OCI-LY1 (cell line): Measurements from ENCODE around the gene ACKR3.

ENCODE experiments used
- H2AFZ ChIP-seq: fragments of 200-600 bp; sonication (generic), shearing (Covaris generic); 2 replicates; pipeline ENCODE4 v1.6.0; 2014; ENCODE audit warnings: antibody characterized with exemption, mild to moderate bottlenecking, low read length
- H3F3A ChIP-seq: fragments of 200-600 bp; sonication (generic), shearing (Covaris generic); 2 replicates; pipeline ENCODE4 v1.6.0; 2014; ENCODE audit warnings: mild to moderate bottlenecking, antibody characterized with exemption, low read length, moderate library complexity; ENCODE audit not compliant: insufficient read depth
- H3K27ac ChIP-seq: fragments of 200-600 bp; sonication (generic); 2 replicates; pipeline ENCODE4 v1.5.1; 2014; ENCODE audit warnings: low read length, mixed run types, mild to moderate bottlenecking, low read depth; ENCODE audit not compliant: poor library complexity, severe bottlenecking
- H3K27me3 ChIP-seq: fragments of 200-600 bp; sonication (generic); 2 replicates; pipeline ENCODE4 v1.6.0; 2014; ENCODE audit warnings: antibody characterized with exemption, mild to moderate bottlenecking, low read length, moderate library complexity; ENCODE audit not compliant: insufficient read depth
- H3K36me3 ChIP-seq: fragments of 200-600 bp; sonication (generic); 2 replicates; pipeline ENCODE4 v1.6.1; 2014; ENCODE audit warnings: mild to moderate bottlenecking, antibody characterized with exemption, low read length, moderate library complexity, mixed read lengths; ENCODE audit not compliant: insufficient read depth
- H3K4me1 ChIP-seq: fragments of 200-600 bp; sonication (generic); 2 replicates; pipeline ENCODE4 v1.5.1; 2014; ENCODE audit warnings: mild to moderate bottlenecking, low read length, moderate library complexity; ENCODE audit not compliant: insufficient read depth, severe bottlenecking
- H3K4me2 ChIP-seq: fragments of 200-600 bp; sonication (generic), shearing (Covaris generic); 2 replicates; pipeline ENCODE4 v1.6.1; 2014; ENCODE audit warnings: low read length
- H3K4me3 ChIP-seq: fragments of 200-600 bp; sonication (generic); 2 replicates; pipeline ENCODE4 v1.5.1; 2014; ENCODE audit warnings: low read length, low read depth, mild to moderate bottlenecking, mixed read lengths; ENCODE audit not compliant: poor library complexity, severe bottlenecking
- H3K79me2 ChIP-seq: fragments of 200-600 bp; shearing (Covaris generic); 2 replicates; pipeline ENCODE4 v1.6.1; 2016; ENCODE audit warnings: mixed run types, low read length, mixed read lengths; ENCODE audit not compliant: insufficient read depth
- H3K9ac ChIP-seq: fragments of 200-600 bp; sonication (generic), shearing (Covaris generic); 2 replicates; pipeline ENCODE4 v1.6.1; 2014; ENCODE audit warnings: mild to moderate bottlenecking, low read length, mixed read lengths
- H3K9me2 ChIP-seq: fragments of 200-600 bp; sonication (generic), shearing (Covaris generic); 2 replicates; pipeline ENCODE4 v1.6.1; 2014; ENCODE audit warnings: low read depth, mild to moderate bottlenecking, low read length, mixed read lengths
- H3K9me3 ChIP-seq: fragments of 200-600 bp; shearing (Covaris generic); 2 replicates; pipeline ENCODE4 v1.6.1; 2014; ENCODE audit warnings: low read length, mixed read lengths
- H4K20me1 ChIP-seq: fragments of 200-600 bp; sonication (generic), shearing (Covaris generic); 2 replicates; pipeline ENCODE4 v1.6.0; 2016; ENCODE audit warnings: mild to moderate bottlenecking, low read length; ENCODE audit not compliant: insufficient read depth
- EZH2 ChIP-seq: fragments of 200-600 bp; sonication (generic), shearing (Covaris generic); IDR thresholded peaks from 2 replicates; pipeline ENCODE4 v1.8.0; 2017; ENCODE audit warnings: borderline replicate concordance, mixed run types, mild to moderate bottlenecking, antibody characterized with exemption, low read length, moderate library complexity, mixed read lengths
- TF ChIP-seq, protein P1 (sequence below): fragments of 200-600 bp; sonication (generic), shearing (Covaris generic); IDR thresholded peaks from 2 replicates; pipeline ENCODE4 v1.5.1; 2017; ENCODE audit warnings: mild to moderate bottlenecking, antibody characterized with exemption, low read length, moderate library complexity, mixed read lengths

Gene ACKR3

DNA sequence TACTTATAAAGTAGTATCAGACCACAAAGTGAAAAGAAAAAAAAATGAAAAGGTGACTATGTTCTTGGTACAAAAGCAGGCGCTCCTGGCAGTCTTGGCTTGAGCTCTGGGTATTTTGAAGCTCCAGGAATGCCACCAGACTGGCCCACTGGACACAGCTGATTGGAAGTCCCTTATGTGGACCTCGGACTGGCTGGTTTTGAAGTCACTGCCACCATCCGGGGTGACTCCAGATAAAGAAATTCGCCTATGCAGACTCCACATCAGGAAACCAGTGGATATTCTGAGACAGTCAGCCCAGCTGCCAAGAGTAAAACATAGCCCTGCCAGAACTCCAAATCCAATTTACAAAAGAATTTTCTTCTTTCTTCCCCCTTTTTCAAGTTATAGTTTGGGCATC, 28.0 kb downstream of the ACKR3 start:
- no peaks in the 10 kb centered on the region for H3K4me1 ChIP-seq
- H3K27me3 ChIP-seq: no peaks in the 10 kb centered on the region
- TF ChIP-seq EZH2: no peak
- TF ChIP-seq, protein P1, sequence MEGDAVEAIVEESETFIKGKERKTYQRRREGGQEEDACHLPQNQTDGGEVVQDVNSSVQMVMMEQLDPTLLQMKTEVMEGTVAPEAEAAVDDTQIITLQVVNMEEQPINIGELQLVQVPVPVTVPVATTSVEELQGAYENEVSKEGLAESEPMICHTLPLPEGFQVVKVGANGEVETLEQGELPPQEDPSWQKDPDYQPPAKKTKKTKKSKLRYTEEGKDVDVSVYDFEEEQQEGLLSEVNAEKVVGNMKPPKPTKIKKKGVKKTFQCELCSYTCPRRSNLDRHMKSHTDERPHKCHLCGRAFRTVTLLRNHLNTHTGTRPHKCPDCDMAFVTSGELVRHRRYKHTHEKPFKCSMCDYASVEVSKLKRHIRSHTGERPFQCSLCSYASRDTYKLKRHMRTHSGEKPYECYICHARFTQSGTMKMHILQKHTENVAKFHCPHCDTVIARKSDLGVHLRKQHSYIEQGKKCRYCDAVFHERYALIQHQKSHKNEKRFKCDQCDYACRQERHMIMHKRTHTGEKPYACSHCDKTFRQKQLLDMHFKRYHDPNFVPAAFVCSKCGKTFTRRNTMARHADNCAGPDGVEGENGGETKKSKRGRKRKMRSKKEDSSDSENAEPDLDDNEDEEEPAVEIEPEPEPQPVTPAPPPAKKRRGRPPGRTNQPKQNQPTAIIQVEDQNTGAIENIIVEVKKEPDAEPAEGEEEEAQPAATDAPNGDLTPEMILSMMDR: no peak
- H3F3A ChIP-seq: no peaks in the 10 kb centered on the region
- no peak overlapping the region for H2AFZ ChIP-seq
- no peaks in the 10 kb centered on the region for H3K9me3 ChIP-seq
- no peaks in the 10 kb centered on the region for H3K9me2 ChIP-seq
- H4K20me1 ChIP-seq: no peaks in the 10 kb centered on the region
- H3K36me3 ChIP-seq: no peaks in the 10 kb centered on the region
- H3K27ac ChIP-seq: no peak overlapping the region
- H3K4me2 ChIP-seq: no peak overlapping the region
- no peak overlapping the region for H3K4me3 ChIP-seq
- no peaks in the 10 kb centered on the region for H3K79me2 ChIP-seq
- no peak overlapping the region for H3K9ac ChIP-seq

DNA sequence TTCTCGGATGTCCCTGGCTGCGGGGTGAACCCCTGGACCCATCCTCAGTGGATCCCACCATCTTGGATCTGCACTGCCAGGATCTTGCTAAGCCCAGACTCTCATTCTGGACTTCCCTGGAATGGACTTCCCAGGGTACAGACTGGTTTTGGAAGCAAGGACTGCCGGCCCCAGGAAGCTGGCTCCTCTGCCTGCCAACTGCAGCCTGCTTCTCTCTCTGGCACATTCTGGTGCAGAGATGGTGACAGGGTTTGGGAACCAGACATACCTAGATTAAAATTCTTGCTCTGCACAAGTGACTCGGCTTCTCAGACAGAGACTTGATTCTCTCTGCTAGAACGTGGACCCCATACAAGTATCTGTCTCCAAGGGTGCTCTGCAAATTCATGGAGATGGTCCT, 29.4 kb downstream of the ACKR3 start:
- Histone ChIP-seq H3F3A (no peaks in the 10 kb centered on the region), H3K27me3 (no peaks in the 10 kb centered on the region), H3K4me2 (no peak overlapping the region), H3K27ac (no peak overlapping the region), H3K4me1 (no peaks in the 10 kb centered on the region), H3K36me3 (no peaks in the 10 kb centered on the region), H3K4me3 (no peak overlapping the region), H4K20me1 (no peaks in the 10 kb centered on the region), H3K9ac (no peak overlapping the region), H3K9me2 (no peaks in the 10 kb centered on the region), H3K9me3 (no peaks in the 10 kb centered on the region), H3K79me2 (no peaks in the 10 kb centered on the region), H2AFZ (no peak overlapping the region)
- no peak for TF ChIP-seq EZH2
- TF ChIP-seq, protein P1: no peak

DNA sequence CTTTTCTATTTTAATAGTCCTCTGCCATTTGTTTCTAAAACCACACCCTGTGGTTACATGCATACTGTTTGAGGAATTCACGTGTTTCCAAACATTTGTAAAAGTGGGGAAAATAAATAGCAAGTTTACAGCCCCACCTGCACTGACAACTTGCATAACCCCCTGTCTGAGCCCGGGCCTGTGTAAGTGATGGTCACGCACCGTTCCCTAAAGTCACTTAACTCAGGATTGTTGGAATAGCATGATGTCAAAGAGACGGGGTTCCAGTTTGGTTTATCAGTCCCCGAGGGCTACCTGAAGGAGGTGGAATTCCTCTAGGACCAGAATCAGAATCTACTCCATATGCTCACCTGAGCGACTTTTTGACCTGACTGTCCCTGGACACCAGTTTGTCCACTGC, 30.5 kb downstream of the ACKR3 start:
- H4K20me1 ChIP-seq: no peaks in the 10 kb centered on the region
- no peaks in the 10 kb centered on the region for H3K9me2 ChIP-seq
- no peak overlapping the region for H3K27ac ChIP-seq
- no peaks in the 10 kb centered on the region for H3K9me3 ChIP-seq
- TF ChIP-seq, protein P1: no peak
- TF ChIP-seq EZH2: no peak
- no peaks in the 10 kb centered on the region for H3K79me2 ChIP-seq
- H3K9ac ChIP-seq: no peak overlapping the region
- no peak overlapping the region for H3K4me3 ChIP-seq
- no peak overlapping the region for H2AFZ ChIP-seq
- no peak overlapping the region for H3K4me2 ChIP-seq
- H3K27me3 ChIP-seq: no peaks in the 10 kb centered on the region
- H3F3A ChIP-seq: no peaks in the 10 kb centered on the region
- H3K4me1 ChIP-seq: no peaks in the 10 kb centered on the region
- H3K36me3 ChIP-seq: no peaks in the 10 kb centered on the region
